NCI-H345 treated with DMSO at 0.1 percent for 48 hours (cell line): ENCODE data around the gene ADAMTS20.

ENCODE experiments used
- DNase-seq: peaks from one replicate; lab custom pipeline; 2025; ENCODE audit not compliant: unreplicated experiment; lab: John Stamatoyannopoulos, UW

ADAMTS20 gene

DNA sequence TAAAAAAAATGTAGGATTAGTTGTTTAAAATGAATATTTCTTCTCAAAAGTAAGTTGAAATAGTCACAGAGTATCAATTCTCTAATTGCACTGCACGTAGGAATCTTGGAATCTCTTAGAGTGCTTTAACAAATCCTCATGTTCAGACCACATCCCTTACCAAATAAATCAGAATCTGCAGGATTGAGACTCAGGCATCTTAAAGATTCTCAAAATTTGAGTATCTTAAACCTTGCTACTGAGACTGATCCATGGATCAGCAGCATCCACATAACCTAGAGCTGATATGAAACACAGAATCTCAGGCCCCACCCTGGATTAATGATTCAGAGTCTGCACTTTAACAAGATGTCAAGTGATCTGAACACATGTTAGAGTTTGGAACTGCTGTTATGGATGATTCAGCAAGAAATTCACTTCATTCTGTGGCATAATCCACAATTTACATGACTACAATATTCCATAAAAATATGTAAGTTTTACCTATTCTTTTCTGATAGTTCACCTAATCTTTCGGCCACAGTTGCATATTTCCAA lies 58.7 kb downstream of the ADAMTS20 start:
- no peak for DNase-seq

GRCh38 chr12:43482311-43483085 lies 69.5 kb downstream of the ADAMTS20 start:
- no peak for DNase-seq

DNA sequence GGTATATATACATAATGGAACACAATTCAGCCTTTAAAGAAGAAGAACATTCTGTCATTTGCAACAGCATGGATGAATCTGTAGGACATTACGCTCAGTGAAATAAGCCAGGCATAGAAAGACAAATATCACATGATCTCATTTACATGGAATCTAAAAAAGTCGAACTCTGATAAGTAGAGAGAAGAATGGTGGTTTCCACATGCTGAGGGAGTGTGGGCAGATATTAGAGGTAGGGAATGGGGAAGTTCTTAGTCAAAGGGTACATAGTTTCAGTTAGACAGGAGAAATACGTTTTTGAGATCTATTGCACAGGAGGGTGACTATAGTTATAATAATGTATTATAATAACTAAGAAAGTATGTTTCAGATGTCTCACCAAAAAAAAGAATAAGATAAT lies 71.4 kb downstream of the ADAMTS20 start:
- DNase-seq: no peak

DNA sequence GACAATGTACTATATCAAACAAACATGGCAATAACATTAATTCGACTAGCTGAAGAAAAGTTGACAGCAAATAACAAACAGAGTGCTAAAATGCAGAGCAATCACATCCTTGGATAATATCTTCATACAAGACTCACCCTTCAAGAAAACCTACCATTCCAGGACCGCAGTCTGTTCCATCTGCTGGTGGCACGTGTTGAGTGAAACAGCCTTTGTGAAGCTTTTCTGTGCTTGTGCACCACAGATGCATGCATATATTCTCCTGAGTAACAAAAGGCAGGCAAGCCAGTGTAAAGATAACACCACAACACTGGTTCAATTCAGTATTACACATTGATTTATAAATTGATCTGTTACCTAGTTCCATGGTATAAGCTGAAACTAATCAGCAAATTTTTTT lies 89.3 kb downstream of the ADAMTS20 start:
- no peak for DNase-seq

- no peak for DNase-seq
Observed at GRCh38 chr12:43462080-43462479, 89.9 kb downstream of the ADAMTS20 start.

DNA sequence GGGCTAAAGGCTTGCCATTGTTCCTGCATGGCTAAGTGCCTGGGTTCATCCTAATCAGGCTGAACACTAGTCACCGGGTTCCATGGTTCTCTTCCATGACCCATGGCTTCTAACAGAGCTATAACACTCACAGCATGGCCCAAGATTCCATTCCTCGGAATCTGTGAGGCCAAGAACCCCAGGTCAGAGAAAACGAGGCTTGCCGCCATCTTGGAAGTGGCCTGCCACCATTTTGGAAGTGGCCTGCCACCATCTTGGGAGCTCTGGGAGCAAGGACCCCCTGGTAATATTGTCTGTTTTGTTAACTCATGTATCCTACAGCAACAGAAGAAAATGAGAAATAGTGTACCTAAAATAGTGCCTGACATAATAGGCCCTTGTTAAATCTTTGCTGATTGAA lies 92.7 kb downstream of the ADAMTS20 start:
- DNase-seq: no peak

DNA sequence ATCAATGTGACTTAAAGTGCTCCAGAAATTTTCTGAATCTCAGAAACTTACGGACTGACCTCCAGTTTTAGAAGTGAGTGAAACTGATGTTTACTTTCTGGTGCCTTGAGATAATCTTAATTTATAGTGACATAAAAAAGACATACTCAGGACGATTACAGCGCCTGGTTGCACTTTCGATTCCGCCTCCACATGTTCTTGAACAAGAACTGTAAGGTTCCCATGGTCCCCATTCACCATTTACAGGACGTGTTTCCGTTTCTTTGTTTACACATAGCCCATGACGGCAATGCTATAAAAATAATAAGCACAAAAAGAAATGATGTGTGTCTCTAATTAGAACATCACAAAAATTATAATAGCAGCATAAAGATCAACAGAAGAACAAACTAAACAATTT lies 98.2 kb downstream of the ADAMTS20 start:
- no peak for DNase-seq

- no peak for DNase-seq
Observed at GRCh38 chr12:43444940-43445564, 107.0 kb downstream of the ADAMTS20 start.

GRCh38 chr12:43436597-43436996 lies 115.4 kb downstream of the ADAMTS20 start:
- no peak for DNase-seq

- no peak for DNase-seq
Observed at GRCh38 chr12:43434614-43435013, 117.4 kb downstream of the ADAMTS20 start.

GRCh38 chr12:43428088-43428600 lies 123.9 kb downstream of the ADAMTS20 start:
- no peak for DNase-seq

- no peak for DNase-seq
Observed at GRCh38 chr12:43425361-43425760, 126.6 kb downstream of the ADAMTS20 start.

- DNase-seq: no peak
Observed at GRCh38 chr12:43416981-43417380, 135.0 kb downstream of the ADAMTS20 start.

- no peak for DNase-seq
Observed at GRCh38 chr12:43407816-43408645, 144.0 kb downstream of the ADAMTS20 start.

DNA sequence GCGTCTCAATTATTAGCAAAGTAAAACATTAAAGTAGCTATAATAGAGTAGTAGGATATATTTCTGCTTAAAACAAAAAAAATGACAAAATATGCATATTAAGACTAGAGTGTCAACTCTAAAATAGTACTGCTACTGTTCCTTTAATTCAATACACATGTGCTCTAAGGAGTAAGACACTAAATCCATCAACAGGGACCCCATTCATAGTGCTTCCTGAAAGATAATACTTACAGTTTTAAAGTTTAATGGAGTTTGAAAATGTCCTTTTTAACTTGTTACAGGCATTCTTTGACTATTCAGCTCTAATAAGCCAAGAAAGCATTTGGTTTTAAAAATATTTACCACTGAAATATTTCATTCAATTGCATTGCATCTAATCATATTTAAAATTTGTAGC lies 145.2 kb downstream of the ADAMTS20 start:
- DNase-seq: no peak

DNA sequence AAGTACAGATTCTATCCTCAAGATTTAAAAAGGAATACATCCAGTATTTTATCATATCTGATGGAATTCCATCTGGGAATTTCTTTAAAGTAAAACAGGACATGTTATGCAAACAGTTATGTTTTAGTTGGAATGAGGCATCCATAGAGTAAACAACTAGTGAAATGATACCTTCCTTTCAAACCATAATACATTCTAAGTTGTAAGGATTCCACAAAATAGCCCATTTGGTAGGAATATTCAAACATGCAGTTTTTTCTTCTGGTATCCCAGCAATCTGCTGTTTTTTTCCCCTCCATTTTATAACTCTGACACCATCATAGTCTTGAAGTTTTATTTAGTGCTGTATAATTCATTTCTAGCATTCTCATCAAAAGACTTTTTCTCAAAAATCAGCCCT lies 149.6 kb downstream of the ADAMTS20 start:
- no peak for DNase-seq

GRCh38 chr12:43401096-43401495 lies 150.9 kb downstream of the ADAMTS20 start:
- no peak for DNase-seq

DNA sequence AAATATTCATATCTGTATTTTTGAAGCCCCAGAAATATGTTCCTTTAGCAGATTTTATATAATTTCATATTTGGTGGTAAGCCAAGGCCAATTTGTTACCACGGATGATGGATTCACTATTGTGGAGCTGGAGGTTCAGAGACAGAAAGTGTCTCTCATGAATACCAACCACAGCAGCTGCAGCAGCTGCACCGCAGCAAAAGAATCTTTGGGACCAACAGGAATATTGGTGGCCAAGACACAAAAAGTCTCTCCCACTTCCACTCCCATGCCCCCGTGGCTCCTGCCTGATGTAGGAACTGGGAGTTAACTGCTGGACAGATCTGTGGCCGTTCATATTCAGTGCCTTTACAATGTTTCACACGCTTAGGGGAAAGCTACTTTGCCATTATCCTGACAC lies 155.3 kb downstream of the ADAMTS20 start:
- no peak for DNase-seq

GRCh38 chr12:43392116-43392515 lies 159.9 kb downstream of the ADAMTS20 start:
- no peak for DNase-seq

- DNase-seq: no peak
Observed at GRCh38 chr12:43381879-43382278, 170.1 kb downstream of the ADAMTS20 start.

DNA sequence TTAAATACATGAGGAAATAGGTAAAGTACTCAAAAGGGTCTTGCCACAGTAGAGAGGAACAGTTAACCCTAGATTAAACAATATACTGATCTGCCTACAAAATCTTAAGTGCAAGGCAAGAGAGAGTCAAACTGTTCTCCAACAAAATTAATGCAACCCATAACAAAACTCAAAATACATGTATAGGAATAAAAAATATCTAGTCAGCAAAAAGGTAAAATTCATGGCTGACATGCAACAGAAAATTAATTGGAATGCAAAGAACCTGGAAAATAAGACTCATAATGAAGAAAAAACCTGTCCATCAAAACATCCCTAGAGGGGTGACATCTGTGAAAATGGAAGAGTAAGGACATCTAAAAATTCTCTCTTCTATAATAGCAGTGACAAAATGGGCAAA lies 173.6 kb downstream of the ADAMTS20 start:
- DNase-seq: no peak
